Activated CD4-positive, alpha-beta T cell treated with anti-CD3 and anti-CD28 coated beads for 48 hours (primary cell): ENCODE measurements around the gene ECI1.

Source experiments
- DNase-seq: peaks from one replicate; pipeline ENCODE4 v3.0.0-alpha.2; 2020

The ECI1 gene

DNA sequence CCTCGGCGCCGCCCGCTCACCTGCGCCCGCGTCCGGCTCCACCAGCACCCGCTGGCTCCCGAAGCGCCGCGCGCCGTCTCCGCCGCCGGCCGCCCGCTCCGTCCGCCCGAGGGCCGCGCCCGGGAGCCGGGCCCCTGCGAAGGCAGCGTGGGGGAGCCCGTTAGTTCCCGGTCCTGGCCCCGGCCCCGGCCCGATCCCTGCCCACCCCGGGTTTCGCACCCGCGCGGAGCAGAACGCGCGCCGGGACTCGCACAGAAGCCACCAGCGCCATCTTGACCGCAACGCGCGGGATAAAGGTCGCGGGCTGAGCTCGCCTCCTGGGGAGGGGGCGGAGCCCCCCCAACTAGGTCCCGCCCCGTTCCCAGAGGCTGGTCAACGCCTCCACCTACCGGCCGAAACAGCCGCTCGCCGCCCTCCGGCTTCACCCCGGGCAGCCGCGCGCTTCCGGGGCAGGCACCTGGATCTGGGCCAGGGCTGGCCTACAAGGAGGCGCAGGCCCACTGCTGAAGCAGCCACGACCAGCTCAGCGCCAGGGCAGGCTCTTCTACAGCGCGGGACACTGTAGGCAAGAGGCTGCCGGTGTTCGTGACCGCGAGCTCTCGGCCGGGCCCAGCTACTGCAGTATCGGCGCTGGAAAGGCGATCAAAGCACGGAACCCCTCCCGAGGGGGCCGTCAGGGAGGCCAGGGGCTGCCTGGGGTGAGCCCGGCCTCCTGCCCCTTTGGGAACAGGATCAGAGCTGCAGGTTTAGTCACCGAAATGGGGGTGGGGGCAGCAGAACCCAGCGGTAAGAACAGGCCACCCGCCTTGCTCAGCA, at the start of gene ECI1:
TSS of gene ECI1 (minus strand) at position 292 of the 816 bp plus-strand sequence. CDS start at position 271, 21 bp downstream.
- DNase-seq = peak; percentile 88

- no peak for DNase-seq
Observed at GRCh38 chr16:2299915-2300192, 48.5 kb upstream of the ECI1 start.

- no peak for DNase-seq
Observed at GRCh38 chr16:2299121-2299914, 47.9 kb upstream of the ECI1 start.

GRCh38 chr16:2298621-2299020, 47.2 kb upstream of the ECI1 start:
- DNase-seq = no peak

- DNase-seq = no peak
Observed at GRCh38 chr16:2297506-2297860, 46.1 kb upstream of the ECI1 start.

DNA sequence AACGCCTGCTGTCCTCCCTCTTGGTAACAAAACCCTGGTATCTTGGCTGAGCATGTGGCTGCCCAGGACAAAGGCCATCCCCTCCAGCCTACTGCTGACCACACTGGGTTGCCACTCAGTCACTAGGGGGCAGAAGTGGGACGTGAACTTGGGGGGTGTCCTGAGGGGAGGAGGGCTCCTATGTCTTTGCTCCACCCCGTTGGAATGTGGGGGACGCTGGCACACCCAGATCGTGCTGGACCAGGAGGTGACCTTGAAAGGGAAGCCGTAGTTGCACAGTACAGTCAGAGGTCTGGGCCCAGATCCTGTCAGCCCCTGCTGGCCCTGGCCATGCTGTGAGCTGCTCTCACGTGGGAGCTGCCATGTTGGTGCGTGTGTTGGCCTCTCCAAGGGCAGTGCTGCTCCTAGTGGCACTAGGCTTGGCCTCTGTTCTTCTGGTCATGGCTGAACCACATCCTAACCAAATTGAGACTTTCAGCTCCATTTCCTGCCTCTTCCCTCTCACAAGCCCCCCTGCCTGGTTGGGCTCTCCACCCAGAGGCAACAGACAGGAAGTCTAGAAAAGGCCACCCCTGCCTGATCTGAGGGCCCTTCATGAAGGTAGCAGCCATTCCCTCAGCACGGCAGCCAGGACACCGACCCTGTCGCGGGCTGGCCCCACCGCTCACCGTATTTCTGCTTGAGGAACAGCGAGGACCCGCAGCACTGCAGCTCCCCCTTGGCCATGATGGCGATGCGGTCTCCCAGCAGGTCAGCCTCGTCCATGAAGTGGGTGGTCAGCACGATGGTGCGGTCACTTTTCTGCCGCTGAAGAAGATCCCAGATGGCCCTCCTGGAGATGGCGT, 45.5 kb upstream of the ECI1 start:
- peak; percentile 24 for DNase-seq

DNA sequence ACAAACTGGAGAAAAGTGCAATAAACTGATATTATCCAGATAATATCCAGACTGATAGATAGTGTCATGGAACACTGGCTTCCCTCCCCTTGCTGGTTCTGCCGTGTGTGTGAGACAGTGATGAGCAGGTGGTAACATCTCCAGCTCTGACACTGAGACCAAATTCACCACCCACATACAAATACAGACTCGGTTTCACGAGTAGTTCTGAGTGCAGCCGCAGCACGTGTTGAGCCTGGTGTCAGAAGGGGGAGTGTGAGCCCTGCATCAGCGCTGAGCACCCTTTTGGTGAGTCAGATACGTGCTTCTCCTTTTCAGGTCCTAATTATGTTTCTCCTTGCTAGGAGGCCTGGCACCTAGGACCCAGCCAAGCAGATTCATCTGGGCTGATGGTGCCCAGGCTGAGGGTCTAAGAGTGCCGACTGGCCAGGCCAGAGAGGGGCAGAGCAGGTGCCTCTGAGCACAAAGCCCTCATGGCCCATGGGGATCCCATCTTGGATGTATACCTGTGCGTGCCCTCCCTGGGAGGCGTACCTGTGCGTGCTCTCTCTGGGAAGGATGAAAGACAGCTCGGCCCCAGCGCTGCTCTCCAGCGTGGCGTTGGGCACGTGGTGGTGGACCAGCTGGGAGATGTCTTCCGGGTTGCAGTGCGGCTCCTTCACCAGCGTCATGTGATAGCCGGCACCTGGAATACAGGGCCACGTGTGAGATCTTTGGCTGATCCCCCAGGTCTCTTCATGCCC, 43.8 kb upstream of the ECI1 start:
- DNase-seq = no peak

GRCh38 chr16:2292221-2292620, 40.8 kb upstream of the ECI1 start:
- DNase-seq = no peak

GRCh38 chr16:2289282-2289681, 37.9 kb upstream of the ECI1 start:
- no peak for DNase-seq

- DNase-seq = no peak
Observed at GRCh38 chr16:2288726-2289125, 37.3 kb upstream of the ECI1 start.

- no peak for DNase-seq
Observed at GRCh38 chr16:2287916-2288547, 36.6 kb upstream of the ECI1 start.

DNA sequence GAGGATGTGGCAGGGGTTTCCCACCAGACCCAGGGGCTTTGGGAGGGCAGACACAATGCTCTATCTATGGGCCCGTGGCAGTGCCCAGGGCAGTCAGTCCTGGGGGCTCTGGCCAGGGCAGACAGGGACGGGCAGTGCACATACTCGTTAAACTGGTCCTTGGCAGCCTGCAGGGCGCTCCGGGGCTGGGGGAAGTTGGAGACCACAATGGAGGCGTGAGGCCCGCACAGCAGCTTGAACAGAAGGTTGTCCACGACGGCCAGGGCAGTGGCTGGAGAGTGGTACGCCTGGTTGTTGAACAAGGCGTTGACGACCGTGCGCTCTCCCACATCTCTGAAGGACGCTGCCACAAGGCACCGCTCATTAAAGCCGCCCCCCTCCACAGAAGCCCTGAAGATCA, 35.2 kb upstream of the ECI1 start:
- DNase-seq = no peak

DNA sequence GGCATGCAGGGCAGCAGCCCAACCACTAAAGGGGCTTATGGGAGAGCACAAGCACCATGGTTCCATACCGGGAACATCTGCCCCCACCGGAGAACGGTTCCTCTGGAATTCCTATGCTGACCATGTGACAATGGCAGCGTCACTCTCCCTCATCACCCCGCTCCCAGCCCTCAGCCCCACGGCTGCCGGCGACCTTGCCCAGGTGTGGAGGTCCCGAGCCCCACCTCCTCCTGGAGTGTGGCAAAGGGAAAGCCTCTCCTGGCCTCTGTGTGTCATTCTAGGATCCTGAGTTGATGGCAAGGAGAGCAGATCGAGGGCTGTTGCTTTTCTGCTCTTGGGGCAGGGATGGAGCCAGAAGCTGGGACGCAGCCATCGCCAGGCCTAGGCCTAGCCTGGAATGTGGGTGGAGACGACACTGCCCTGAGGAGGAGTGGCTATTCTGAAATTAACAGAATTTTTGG, 34.4 kb upstream of the ECI1 start:
- DNase-seq = no peak

DNA sequence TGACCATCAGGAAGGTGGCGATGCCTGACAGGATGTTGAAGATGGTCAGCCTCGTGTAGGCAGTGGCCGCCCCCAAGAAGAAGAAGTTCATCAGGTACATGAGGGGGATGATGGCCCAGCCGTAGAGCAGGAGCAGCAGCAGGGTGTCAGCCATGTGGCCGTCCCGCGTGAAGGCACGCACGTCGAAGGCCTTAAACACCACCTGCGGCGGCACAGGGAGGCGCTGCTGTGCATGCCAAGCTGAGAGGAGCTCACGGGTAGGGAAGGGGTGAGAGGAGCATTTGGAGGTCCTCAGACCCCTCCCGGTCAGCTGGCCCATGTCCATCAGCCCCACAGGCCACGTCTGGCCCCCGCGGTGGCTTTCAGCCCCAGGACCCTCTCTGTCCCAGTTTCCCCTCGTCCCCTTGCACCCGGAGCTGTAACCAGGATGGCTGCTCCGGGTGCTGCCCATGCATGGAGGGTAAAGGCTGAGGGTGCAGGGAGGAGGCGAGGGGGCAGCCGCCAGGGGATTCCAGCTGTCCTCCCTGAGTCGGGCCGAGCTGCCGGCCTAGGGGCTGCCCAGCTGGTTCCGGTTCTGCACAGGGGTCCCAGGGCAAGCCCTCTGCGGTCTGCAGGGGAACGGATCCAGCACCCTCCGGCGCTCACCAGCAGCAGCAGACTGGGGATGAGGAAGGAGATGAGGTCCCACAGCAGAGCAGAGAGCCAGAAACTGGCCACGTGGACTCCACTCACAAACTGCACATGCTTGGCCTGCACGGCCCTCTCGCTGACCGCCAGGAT, 33.6 kb upstream of the ECI1 start:
- no peak for DNase-seq

GRCh38 chr16:2284001-2284770, 32.8 kb upstream of the ECI1 start:
- no peak for DNase-seq

DNA sequence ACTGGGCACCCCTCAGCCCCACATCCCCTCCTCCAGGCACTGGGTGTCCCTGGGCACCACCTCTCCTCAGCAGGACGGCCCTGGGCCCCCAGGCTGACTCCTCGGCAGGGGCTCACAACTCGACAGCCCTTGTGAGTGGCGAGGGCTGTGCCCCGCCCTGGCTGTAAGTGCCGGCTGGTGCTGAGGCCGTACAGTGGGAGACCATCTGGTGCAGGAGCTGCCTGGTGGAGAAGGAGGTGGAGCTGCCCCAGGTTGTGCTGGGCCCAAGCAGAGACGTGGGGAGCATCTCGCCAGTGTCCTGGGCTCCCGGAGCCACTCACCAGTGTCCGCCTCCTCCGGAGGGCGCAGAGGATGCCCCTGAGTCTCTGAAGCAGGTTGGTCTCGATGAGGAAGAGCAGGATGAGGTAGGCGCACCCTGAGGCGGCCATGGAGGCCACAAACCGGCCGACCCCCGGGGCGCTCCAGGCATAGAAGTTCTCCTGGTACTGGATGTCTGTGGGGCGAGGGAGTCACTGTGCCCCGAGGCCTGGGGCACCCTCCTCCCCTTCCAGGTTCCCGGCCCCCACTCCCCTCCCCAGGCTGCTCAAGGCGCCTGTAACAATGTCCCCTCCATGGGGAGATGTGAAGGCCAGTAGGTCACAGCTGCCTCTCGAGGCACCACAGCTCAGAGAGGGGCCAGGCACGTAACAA, 31.6 kb upstream of the ECI1 start:
- DNase-seq = no peak

GRCh38 chr16:2282262-2282661, 30.9 kb upstream of the ECI1 start:
- no peak for DNase-seq

DNA sequence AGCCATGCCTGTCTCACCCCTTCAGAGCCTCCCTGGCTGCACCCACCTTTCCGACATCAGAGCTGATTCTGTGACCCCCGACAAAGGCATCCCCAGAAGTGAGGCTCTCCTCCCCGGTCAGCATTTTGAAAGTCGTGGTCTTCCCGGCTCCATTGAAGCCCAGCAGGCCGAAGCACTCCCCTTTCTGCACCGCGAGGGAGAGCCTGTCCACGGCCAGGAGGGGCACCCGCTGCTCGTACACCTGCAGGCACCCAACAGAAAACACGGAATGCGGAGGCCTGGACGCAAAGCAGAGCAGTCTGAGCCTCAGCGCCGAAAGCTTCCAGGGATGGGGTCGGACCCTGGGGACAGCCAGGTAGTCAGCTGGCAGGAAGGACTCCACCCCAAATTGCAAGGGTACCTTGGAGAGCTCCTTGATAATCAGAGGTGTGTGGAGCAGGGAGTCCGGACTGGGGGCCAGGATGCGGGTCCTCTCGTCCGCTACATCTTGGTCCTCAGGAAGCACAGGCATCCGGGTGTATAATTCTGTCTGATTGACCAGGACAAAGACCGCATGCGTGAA, 29.7 kb upstream of the ECI1 start:
- DNase-seq = no peak

DNA sequence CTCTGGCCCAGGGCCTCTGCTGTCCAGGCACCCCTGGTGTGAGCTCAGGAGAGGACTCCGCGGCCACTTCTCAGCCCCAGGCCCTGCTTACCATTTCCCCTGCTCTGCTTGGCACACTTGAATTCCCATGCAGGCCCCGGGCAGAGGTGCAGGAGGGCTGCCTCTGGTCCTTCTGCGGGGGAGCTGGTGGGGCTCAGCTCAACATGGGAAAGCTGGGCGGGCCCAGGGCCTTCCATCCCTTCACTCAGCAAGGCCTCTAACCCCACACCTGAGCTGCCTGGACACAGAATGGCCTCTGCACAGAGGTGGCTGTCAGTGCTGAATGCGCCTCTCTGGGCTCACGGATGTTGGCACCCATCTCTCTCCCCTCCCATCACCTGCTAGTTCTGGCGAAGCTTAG, 29.1 kb upstream of the ECI1 start:
- DNase-seq = no peak
